GM19468 (cell line): ENCODE measurements around the gene TGIF2.
"Not testable (repeated sequence)": the region's sequence is repeated elsewhere in the genome, so short reads cannot be mapped to it uniquely, and the experiment has no call there.

Experiments used
- ATAC-seq: cut with Tn5 transposase; IDR thresholded peaks from one replicate; pipeline ENCODE4 v1.9.1; 2021; ENCODE audit warnings: mild to moderate bottlenecking, moderate library complexity, moderate number of reproducible peaks; ENCODE audit not compliant: unreplicated experiment; ENCODE audit errors: extremely low read depth

Gene TGIF2

GRCh38 chr20:36546111-36546736 lies 27.2 kb upstream of the TGIF2 start:
- ATAC-seq: no peak

GRCh38 chr20:36547186-36548005 lies 26.0 kb upstream of the TGIF2 start:
- ATAC-seq: no peak

GRCh38 chr20:36548006-36548315 lies 25.4 kb upstream of the TGIF2 start:
- no peak for ATAC-seq

- ATAC-seq: no peak
Measured at GRCh38 chr20:36548704-36549627, 24.4 kb upstream of the TGIF2 start.

GRCh38 chr20:36549628-36549941 lies 23.8 kb upstream of the TGIF2 start:
- no peak for ATAC-seq

GRCh38 chr20:36549942-36550789 lies 23.2 kb upstream of the TGIF2 start:
- ATAC-seq: no peak

GRCh38 chr20:36550790-36551299 lies 22.6 kb upstream of the TGIF2 start:
- no peak for ATAC-seq

- no peak for ATAC-seq
Measured at GRCh38 chr20:36555248-36555647, 18.1 kb upstream of the TGIF2 start.

- ATAC-seq: no peak
Measured at GRCh38 chr20:36562724-36563123, 10.7 kb upstream of the TGIF2 start.

- no peak for ATAC-seq
Measured at GRCh38 chr20:36563374-36563773, 10.0 kb upstream of the TGIF2 start.

- not testable (repeated sequence) for ATAC-seq
Measured at GRCh38 chr20:36564078-36564725, 9.2 kb upstream of the TGIF2 start.

- ATAC-seq: not testable (repeated sequence)
Measured at GRCh38 chr20:36564726-36565121, 8.7 kb upstream of the TGIF2 start.

GRCh38 chr20:36565520-36565919 lies 7.9 kb upstream of the TGIF2 start:
- no peak for ATAC-seq

GRCh38 chr20:36569847-36570429 lies 3.5 kb upstream of the TGIF2 start:
- ATAC-seq: no peak

GRCh38 chr20:36571564-36572504 lies 1.6 kb upstream of the TGIF2 start:
- ATAC-seq: no peak

GRCh38 chr20:36572701-36573102 lies 695 bp upstream of the TGIF2 start:
- no peak for ATAC-seq

- ATAC-seq: no peak
Measured at GRCh38 chr20:36573798-36574365, 485 bp downstream of the TGIF2 start.
